ENCODE results near the gene DOK6.

DOK6 gene

DNA sequence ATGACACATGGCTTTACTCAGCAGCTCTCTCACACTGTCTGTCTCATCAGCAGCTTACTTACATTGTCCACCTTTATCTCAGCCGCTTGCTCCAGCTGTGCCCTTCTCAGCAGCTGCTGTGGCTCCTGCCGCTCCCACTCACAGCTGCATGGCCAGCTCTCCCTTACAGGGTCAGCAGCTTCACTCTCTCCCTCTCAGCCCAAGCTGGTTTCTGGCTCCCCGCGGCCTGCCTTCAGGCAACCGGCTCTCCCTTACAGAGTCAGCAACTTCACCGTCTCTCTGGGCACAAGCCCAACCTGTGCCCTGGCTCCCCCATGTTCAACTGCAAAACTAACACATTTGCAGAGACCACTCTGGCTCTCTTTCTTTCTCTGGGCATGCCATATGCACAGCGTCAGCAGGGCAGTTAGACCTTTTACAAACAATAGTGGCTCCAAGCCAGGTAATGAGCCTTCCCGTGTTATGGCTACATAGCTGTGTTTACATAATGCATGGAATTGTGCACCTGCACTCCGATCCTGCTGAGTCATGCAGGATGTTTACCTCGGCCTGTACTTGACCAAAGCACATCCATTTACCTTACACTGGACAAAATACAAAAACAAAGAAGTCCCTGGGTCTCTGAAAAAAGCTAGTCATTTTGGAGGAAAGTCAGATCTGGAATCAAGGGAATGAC lies 167.3 kb downstream of the DOK6 start:
- no peak for TF ChIP-seq FOXP2 (optimal IDR thresholded peaks at IDR 0.05; ENCODE audit: borderline replicate concordance, extremely low read depth, extremely low read length, insufficient read depth)
- TF ChIP-seq, protein P1, sequence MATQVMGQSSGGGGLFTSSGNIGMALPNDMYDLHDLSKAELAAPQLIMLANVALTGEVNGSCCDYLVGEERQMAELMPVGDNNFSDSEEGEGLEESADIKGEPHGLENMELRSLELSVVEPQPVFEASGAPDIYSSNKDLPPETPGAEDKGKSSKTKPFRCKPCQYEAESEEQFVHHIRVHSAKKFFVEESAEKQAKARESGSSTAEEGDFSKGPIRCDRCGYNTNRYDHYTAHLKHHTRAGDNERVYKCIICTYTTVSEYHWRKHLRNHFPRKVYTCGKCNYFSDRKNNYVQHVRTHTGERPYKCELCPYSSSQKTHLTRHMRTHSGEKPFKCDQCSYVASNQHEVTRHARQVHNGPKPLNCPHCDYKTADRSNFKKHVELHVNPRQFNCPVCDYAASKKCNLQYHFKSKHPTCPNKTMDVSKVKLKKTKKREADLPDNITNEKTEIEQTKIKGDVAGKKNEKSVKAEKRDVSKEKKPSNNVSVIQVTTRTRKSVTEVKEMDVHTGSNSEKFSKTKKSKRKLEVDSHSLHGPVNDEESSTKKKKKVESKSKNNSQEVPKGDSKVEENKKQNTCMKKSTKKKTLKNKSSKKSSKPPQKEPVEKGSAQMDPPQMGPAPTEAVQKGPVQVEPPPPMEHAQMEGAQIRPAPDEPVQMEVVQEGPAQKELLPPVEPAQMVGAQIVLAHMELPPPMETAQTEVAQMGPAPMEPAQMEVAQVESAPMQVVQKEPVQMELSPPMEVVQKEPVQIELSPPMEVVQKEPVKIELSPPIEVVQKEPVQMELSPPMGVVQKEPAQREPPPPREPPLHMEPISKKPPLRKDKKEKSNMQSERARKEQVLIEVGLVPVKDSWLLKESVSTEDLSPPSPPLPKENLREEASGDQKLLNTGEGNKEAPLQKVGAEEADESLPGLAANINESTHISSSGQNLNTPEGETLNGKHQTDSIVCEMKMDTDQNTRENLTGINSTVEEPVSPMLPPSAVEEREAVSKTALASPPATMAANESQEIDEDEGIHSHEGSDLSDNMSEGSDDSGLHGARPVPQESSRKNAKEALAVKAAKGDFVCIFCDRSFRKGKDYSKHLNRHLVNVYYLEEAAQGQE (IDR thresholded peaks at IDR 0.05; ENCODE audit: insufficient read depth in 1 of 2, low read depth in 2 of 2, low read length in 2 of 2): no peak
- TF ChIP-seq TAF1 (IDR thresholded peaks at IDR 0.05; ENCODE audit: borderline replicate concordance, insufficient read depth, low read length): no peak
- TF ChIP-seq SIN3A (IDR thresholded peaks at IDR 0.05; ENCODE audit: borderline replicate concordance, insufficient read depth, low read length): no peak
- TF ChIP-seq POLR2AphosphoS5 (IDR thresholded peaks at IDR 0.05; ENCODE audit: low read depth, low read length): no peak

DNA sequence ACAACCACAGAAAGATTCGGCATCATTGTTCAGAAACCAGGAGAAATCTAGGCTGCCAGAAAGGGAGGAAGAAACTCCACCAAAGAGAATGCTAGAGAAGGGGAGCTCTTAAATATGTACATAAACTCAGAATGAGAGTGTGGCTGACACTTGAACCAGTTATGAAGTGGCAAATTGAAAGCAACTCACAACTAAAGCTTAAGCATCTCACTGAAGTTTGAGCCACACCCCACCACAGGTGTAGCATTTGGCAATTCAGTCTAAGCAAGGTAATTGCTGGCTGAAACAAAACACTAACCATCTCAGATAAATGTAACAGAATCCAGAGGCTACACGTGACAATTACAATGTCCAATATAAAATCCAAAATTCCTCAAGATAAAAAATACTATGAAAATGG lies 168.4 kb downstream of the DOK6 start:
- TF ChIP-seq SIN3A (IDR thresholded peaks at IDR 0.05; ENCODE audit: borderline replicate concordance, insufficient read depth, low read length): no peak
- TF ChIP-seq TAF1 (IDR thresholded peaks at IDR 0.05; ENCODE audit: borderline replicate concordance, insufficient read depth, low read length): no peak
- TF ChIP-seq, protein P1 (IDR thresholded peaks at IDR 0.05; ENCODE audit: insufficient read depth in 1 of 2, low read depth in 2 of 2, low read length in 2 of 2): no peak
- no peak for TF ChIP-seq FOXP2 (optimal IDR thresholded peaks at IDR 0.05; ENCODE audit: borderline replicate concordance, extremely low read depth, extremely low read length, insufficient read depth)
- no peak for TF ChIP-seq POLR2AphosphoS5 (IDR thresholded peaks at IDR 0.05; ENCODE audit: low read depth, low read length)

DNA sequence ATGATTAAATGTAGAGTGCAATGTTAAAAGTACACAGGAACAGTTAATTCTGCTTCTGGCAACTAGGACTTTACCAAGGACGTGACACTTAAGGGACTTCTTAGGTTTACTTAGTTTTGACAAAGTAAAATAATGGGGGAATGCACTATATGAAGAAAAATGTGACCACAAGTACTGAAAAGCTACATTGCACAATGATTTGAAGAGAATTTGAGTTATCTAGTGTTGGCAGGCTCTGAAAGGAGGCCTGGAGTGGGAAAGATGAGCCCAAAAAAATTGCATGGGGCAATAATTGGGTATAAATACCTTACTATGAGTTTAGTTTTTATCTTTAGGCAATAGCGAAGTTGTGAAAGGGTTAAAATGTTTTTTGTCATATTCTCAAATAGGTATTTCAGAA lies 173.7 kb downstream of the DOK6 start:
- no peak for TF ChIP-seq FOXP2 (optimal IDR thresholded peaks at IDR 0.05; ENCODE audit: borderline replicate concordance, extremely low read depth, extremely low read length, insufficient read depth)
- no peak for TF ChIP-seq POLR2AphosphoS5 (IDR thresholded peaks at IDR 0.05; ENCODE audit: low read depth, low read length)
- no peak for TF ChIP-seq TAF1 (IDR thresholded peaks at IDR 0.05; ENCODE audit: borderline replicate concordance, insufficient read depth, low read length)
- TF ChIP-seq SIN3A (IDR thresholded peaks at IDR 0.05; ENCODE audit: borderline replicate concordance, insufficient read depth, low read length): no peak
- TF ChIP-seq, protein P1 (IDR thresholded peaks at IDR 0.05; ENCODE audit: insufficient read depth in 1 of 2, low read depth in 2 of 2, low read length in 2 of 2): no peak

DNA sequence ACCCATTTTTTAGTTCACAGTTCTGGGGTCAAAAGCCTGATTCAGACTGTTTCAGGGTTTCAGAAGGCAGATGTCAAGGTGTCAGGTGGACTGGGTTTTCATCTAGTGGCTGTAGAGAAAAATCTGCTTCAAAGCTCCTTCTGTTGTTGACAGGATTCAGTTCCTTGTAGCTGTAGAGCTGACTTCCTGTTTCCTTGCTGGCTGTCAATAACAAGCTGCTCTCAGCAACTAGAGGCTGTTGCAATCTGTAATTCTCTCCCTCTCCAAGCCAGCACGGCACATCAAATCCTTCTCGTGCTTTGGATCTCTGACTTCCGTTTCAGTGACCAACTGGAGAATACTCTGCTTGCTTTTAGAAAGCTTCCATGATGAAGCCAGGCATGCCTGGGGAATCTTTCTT lies 179.4 kb downstream of the DOK6 start:
- TF ChIP-seq, protein P1 (IDR thresholded peaks at IDR 0.05; ENCODE audit: insufficient read depth in 1 of 2, low read depth in 2 of 2, low read length in 2 of 2): no peak
- no peak for TF ChIP-seq POLR2AphosphoS5 (IDR thresholded peaks at IDR 0.05; ENCODE audit: low read depth, low read length)
- TF ChIP-seq FOXP2 (optimal IDR thresholded peaks at IDR 0.05; ENCODE audit: borderline replicate concordance, extremely low read depth, extremely low read length, insufficient read depth): no peak

DNA sequence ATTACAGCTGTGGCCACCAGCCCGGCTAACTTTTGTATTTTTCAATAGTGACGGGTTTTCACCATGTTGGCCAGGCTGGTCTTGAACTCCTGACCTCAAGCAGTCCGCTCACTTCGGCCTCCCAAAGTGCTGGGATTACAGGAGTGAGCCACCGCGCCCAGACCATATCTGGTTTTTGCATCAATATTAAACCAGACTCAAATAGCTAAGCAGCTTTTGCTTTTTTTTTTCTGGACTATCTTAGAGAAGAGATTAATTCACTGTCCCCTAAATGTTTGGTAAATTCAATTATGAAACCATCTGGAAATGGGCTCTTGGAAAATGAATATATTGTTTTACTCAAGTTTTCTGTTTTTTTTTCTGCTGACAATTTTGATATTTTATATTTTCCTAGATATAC lies 183.7 kb downstream of the DOK6 start:
- TF ChIP-seq POLR2AphosphoS5 (IDR thresholded peaks at IDR 0.05; ENCODE audit: low read depth, low read length): no peak
- no peak for TF ChIP-seq FOXP2 (optimal IDR thresholded peaks at IDR 0.05; ENCODE audit: borderline replicate concordance, extremely low read depth, extremely low read length, insufficient read depth)
- no peak for TF ChIP-seq TAF1 (IDR thresholded peaks at IDR 0.05; ENCODE audit: borderline replicate concordance, insufficient read depth, low read length)
- no peak for TF ChIP-seq SIN3A (IDR thresholded peaks at IDR 0.05; ENCODE audit: borderline replicate concordance, insufficient read depth, low read length)
- TF ChIP-seq, protein P1 (IDR thresholded peaks at IDR 0.05; ENCODE audit: insufficient read depth in 1 of 2, low read depth in 2 of 2, low read length in 2 of 2): no peak

Data from PFSK-1 (cell line).